Measurements from ENCODE around the gene PCBP3. TPM values are rescaled to one million over a fixed set of nuclear protein-coding genes. Genes with fewer than 3 reads are reported as not detected.

PCBP3 gene
- total and polyA plus RNA-seq, 2 of the 8 experiments (the other 6 are each of a cell fraction or from before 2014, with no cell fraction given), result 3.5 to 6.3 TPM

DNA sequence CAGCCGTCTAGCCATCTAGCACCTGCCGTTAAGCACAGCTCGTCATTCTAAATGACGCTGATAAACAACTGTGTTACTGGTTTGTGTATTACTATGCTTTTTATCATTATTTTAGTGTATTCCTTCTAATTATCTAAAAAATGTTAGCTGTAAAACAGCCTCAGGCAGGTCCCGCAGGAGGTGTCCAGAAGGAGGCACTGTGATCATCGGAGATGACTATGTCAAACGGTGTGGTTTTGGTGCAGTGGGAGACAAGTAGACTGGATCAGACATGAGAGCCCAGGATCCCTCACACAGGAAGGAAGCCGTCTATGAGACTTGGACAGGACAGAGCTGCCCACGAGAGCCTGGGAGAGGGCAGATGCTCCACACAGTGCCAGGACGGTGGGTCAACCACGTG lies 282.8 kb downstream of the PCBP3 start:
- no peak overlapping the region for H4K8ac ChIP-seq (ENCODE audit: extremely low read depth, insufficient read depth, low read length)
- H2AFZ ChIP-seq (ENCODE audit: low read length), result no peak overlapping the region
- no peak overlapping the region for H2BK15ac ChIP-seq (ENCODE audit: low read length)
- ChIA-PET POLR2A (ENCODE audit: partially characterized antibody) (no interaction called here), CTCF (ENCODE audit: partially characterized antibody) (interaction anchor here (0.7 to 1.1 kb wide), 5 partner anchors 9 to 318 kb away, joined by 3 to 5 read pairs (median 4); no protein-coding TSS in a partner anchor)
- FAIRE-seq (no peak), DNase-seq (ENCODE audit: low read depth in 1 of 2, low spot score in 2 of 2) (no peak)
- no peak overlapping the region for H2BK20ac ChIP-seq (ENCODE audit: low read length)
- H2BK120ac ChIP-seq (replicated peaks; ENCODE audit: low read depth, low read length), result no peak overlapping the region
- no peak overlapping the region for H3K4ac ChIP-seq (replicated peaks; ENCODE audit: insufficient read length, low read depth, low read length)
- WGBS, 2 experiments (ENCODE audit: extremely low coverage in 1 of 2, insufficient coverage in 1 of 2, insufficient read length in 1 of 2, insufficient replicate concordance in 2 of 2, low coverage in 1 of 2, low lambda C conversion rate in 2 of 2, missing lambda C conversion rate in 1 of 2), result 80% methylated on average over 11 of the region's 11 CpGs; no CpG with 5 or more reads in 1 of the 2 experiments
- no peaks in the 10 kb centered on the region; the same call in 1 of the 2 replicates for H3K79me1 ChIP-seq (ENCODE audit: low read depth, low read length)
- no peak overlapping the region for H2BK5ac ChIP-seq (ENCODE audit: low read depth, low read length)
- no peak overlapping the region for H2AK5ac ChIP-seq (ENCODE audit: low read depth, low read length)
- H3K79me2 ChIP-seq (ENCODE audit: control insufficient read depth in 1 of 2, insufficient read depth in 2 of 2, low read length in 2 of 2), result no peaks in the 10 kb centered on the region
- no peaks in the 10 kb centered on the region for H3K4me1 ChIP-seq (replicated peaks in 1 of 4; ENCODE audit: control insufficient read depth in 3 of 4, insufficient read depth in 4 of 4, low read length in 3 of 4)
- no peak overlapping the region for H4K5ac ChIP-seq (ENCODE audit: insufficient read length, low read depth, low read length)
- H3K9ac ChIP-seq (replicated peaks in 1 of 4; ENCODE audit: extremely low read depth in 1 of 4, low read depth in 3 of 4, low read length in 3 of 4), result no peak overlapping the region
- TF ChIP-seq, protein P1, sequence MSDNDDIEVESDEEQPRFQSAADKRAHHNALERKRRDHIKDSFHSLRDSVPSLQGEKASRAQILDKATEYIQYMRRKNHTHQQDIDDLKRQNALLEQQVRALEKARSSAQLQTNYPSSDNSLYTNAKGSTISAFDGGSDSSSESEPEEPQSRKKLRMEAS (IDR thresholded peaks at IDR 0.05), result no peak
- TF ChIP-seq RAD21 (IDR thresholded peaks at IDR 0.05 in 1 of 2, conservative IDR thresholded peaks at IDR 0.05 in 1 of 2; ENCODE audit: low read depth in 2 of 2, low read length in 2 of 2), result peak in 1 of 2 experiments; percentile 17; a peak in 1 of 4 replicates
- TF ChIP-seq, protein P2, sequence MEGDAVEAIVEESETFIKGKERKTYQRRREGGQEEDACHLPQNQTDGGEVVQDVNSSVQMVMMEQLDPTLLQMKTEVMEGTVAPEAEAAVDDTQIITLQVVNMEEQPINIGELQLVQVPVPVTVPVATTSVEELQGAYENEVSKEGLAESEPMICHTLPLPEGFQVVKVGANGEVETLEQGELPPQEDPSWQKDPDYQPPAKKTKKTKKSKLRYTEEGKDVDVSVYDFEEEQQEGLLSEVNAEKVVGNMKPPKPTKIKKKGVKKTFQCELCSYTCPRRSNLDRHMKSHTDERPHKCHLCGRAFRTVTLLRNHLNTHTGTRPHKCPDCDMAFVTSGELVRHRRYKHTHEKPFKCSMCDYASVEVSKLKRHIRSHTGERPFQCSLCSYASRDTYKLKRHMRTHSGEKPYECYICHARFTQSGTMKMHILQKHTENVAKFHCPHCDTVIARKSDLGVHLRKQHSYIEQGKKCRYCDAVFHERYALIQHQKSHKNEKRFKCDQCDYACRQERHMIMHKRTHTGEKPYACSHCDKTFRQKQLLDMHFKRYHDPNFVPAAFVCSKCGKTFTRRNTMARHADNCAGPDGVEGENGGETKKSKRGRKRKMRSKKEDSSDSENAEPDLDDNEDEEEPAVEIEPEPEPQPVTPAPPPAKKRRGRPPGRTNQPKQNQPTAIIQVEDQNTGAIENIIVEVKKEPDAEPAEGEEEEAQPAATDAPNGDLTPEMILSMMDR (IDR thresholded peaks at IDR 0.05; ENCODE audit: control extremely low read depth in 1 of 3, insufficient read depth in 1 of 3, low read depth in 1 of 3, low read length in 3 of 3), result peak; percentile 26 to 40 (median 28); a peak in 3 of 4 replicates
- no peaks in the 10 kb centered on the region; a peak in 2 of 7 replicates for H3K27me3 ChIP-seq (replicated peaks in 1 of 4; ENCODE audit: control insufficient read depth in 3 of 4, extremely low read depth in 1 of 4, insufficient read depth in 3 of 4, low read length in 3 of 4)
- H3K23ac ChIP-seq (ENCODE audit: insufficient read length), result no peak overlapping the region
- no peak overlapping the region for H3K18ac ChIP-seq (ENCODE audit: extremely low read depth, low read length)
- H3K9me3 ChIP-seq (ENCODE audit: insufficient read depth in 2 of 2, low read depth in 1 of 2, low read length in 1 of 2), result peaks cover 3 to 32% of the 10 kb centered on the region in 2 experiments
- H3K4me3 ChIP-seq (ENCODE audit: extremely low read depth in 1 of 4, insufficient read depth in 2 of 4, low read depth in 3 of 4, low read length in 4 of 4), result no peak overlapping the region
- H4K91ac ChIP-seq (replicated peaks; ENCODE audit: insufficient read length, low read length), result no peak overlapping the region
- H2BK12ac ChIP-seq (ENCODE audit: low read depth, low read length), result no peak overlapping the region
- no peak overlapping the region for H3K4me2 ChIP-seq (ENCODE audit: insufficient read depth in 1 of 2, low read depth in 2 of 2, low read length in 2 of 2)
- H3K27ac ChIP-seq (ENCODE audit: low read depth, low read length), result no peak overlapping the region
- no peak overlapping the region for H3K56ac ChIP-seq (replicated peaks; ENCODE audit: insufficient read length, low read depth, low read length)
- H3K36me3 ChIP-seq (ENCODE audit: control insufficient read depth in 2 of 4, insufficient read depth in 4 of 4, low read length in 3 of 4), result no peaks in the 10 kb centered on the region
- no peaks in the 10 kb centered on the region for H3K23me2 ChIP-seq (ENCODE audit: low read depth, low read length)
- no peak overlapping the region for H3K14ac ChIP-seq (ENCODE audit: insufficient read length)
- H4K20me1 ChIP-seq (replicated peaks in 1 of 2; ENCODE audit: control insufficient read depth in 1 of 2, insufficient read depth in 2 of 2, low read length in 2 of 2), result no peaks in the 10 kb centered on the region
